Measurements from ENCODE around the gene RNF4. TPM values are rescaled to one million over a fixed set of nuclear protein-coding genes. Genes with fewer than 3 reads are reported as not detected.

RNF4 gene
- total and polyA plus RNA-seq, 3 donors from 2014 or later, result 61.3 to 69.8 (median 68.3) TPM

DNA sequence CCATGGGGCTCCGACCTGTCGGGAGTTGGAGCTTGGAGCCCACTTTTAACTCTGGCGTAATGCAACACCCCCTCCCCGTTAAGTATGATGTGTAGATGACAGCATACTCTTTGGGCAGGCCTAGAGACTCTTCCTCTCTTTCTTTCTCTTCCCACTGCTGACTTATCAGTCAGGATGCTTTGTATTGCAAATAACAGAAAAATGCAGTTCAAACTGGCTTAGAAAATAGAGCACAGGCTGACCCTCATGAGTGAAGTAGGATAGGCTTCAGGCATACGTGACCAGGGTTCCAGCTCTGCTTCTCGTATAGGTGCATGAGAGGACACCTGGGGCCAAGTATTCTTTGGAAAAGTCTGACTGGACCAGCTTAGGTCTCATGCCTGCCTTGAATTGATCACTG, 23.3 kb upstream of the RNF4 start:
- no peaks in the 10 kb centered on the region for H3K27me3 ChIP-seq
- intact Hi-C loops (cut with DNase I; ENCODE audit: low total_unique reads), result no loop called here
- WGBS, 2 donors, result 88 to 92% methylated on average over 6 of the region's 6 CpGs
- no peak overlapping the region for H3K4me3 ChIP-seq
- no peak overlapping the region for H3K27ac ChIP-seq
- TF ChIP-seq, protein P1, sequence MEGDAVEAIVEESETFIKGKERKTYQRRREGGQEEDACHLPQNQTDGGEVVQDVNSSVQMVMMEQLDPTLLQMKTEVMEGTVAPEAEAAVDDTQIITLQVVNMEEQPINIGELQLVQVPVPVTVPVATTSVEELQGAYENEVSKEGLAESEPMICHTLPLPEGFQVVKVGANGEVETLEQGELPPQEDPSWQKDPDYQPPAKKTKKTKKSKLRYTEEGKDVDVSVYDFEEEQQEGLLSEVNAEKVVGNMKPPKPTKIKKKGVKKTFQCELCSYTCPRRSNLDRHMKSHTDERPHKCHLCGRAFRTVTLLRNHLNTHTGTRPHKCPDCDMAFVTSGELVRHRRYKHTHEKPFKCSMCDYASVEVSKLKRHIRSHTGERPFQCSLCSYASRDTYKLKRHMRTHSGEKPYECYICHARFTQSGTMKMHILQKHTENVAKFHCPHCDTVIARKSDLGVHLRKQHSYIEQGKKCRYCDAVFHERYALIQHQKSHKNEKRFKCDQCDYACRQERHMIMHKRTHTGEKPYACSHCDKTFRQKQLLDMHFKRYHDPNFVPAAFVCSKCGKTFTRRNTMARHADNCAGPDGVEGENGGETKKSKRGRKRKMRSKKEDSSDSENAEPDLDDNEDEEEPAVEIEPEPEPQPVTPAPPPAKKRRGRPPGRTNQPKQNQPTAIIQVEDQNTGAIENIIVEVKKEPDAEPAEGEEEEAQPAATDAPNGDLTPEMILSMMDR (IDR thresholded peaks at IDR 0.05), result no peak
- no peak for TF ChIP-seq POLR2A (IDR thresholded peaks at IDR 0.05)
- no peaks in the 10 kb centered on the region for H3K4me1 ChIP-seq
- no peaks in the 10 kb centered on the region for H3K9me3 ChIP-seq
- H3K36me3 ChIP-seq (ENCODE audit: low read depth, missing control alignments), result no peaks in the 10 kb centered on the region
- DNase-seq, result no peak

DNA sequence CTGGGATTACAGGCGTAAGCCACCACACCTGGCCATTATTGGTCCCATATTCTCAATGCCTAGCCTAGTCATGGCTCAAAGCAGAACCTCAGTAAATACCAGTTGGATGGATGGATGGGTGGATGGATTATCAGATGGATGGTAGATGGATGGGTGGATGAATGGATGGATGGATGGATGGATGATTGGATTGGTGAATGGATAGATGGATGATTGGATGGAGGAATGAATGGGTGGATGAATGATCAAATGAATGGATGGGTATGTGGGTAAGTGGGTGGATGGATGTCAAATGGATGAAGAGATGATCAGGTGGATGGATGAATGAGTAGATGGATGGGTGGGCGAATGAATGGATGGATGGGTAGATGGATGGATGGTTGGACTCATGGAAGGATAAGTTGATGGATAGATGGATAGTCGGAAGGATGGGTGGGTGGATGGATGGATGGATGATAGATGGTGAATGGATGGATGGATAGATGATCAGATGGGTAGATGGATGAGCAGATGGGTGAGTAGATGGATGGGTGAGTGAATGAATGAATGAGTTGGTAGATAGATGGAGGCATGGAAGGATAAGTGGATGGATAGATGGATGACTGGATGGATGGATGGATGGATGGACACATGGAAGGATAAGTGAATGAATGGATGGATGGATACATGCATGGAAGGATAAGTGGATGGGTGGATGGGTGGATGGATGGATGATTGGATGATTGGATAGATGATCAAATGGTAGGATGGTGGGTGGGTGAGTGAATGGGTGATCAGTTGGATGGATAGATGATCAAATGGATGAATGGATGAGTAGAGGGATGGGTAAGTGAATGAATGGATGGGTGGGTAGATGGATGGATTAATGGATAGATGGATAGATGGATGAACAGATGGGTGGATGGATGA, 22.0 kb upstream of the RNF4 start:
- H3K27ac ChIP-seq, result no peak overlapping the region
- H3K4me1 ChIP-seq, result no peaks in the 10 kb centered on the region
- WGBS, 2 donors, result 90 to 97% methylated on average over 3 of the region's 3 CpGs

DNA sequence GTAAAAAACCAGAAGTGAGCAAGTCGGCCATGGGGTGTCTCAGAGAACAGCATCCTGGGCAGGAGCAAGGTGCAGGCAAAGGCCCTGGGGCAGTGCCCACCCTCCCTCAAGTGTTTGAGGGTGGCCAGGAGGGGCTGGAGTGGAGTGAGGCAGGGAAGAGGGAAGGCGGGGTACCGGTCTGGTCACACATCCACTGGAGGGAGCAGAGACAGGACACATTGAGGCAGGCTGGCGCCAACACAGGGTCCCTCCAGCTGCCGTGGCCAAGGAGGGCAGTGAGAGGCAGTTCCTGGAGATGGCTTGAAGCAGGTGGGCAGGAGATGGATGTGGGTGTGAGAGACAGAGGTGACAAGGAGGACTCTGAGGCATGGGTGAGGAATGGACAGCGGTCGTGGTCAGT, 20.3 kb upstream of the RNF4 start:
- TF ChIP-seq, protein P1 (IDR thresholded peaks at IDR 0.05), result no peak
- TF ChIP-seq POLR2A (IDR thresholded peaks at IDR 0.05), result no peak
- WGBS, 2 donors, result 91 to 95% methylated on average over 7 of the region's 7 CpGs
- Histone ChIP-seq H3K36me3 (ENCODE audit: low read depth, missing control alignments) (no peaks in the 10 kb centered on the region), H3K4me1 (no peaks in the 10 kb centered on the region), H3K27me3 (no peaks in the 10 kb centered on the region), H3K27ac (no peak overlapping the region), H3K4me3 (no peak overlapping the region), H3K9me3 (no peaks in the 10 kb centered on the region)
- intact Hi-C loops (cut with DNase I; ENCODE audit: low total_unique reads), result no loop called here
- no peak for DNase-seq

More for the DNA sequence above, 22.0 kb upstream of the RNF4 start:
- TF ChIP-seq, protein P1 (IDR thresholded peaks at IDR 0.05), result no peak
- no peak for TF ChIP-seq POLR2A (IDR thresholded peaks at IDR 0.05)
- Histone ChIP-seq H3K4me3 (no peak overlapping the region), H3K27me3 (no peaks in the 10 kb centered on the region), H3K9me3 (no peaks in the 10 kb centered on the region), H3K36me3 (ENCODE audit: low read depth, missing control alignments) (no peaks in the 10 kb centered on the region)
- no peak for DNase-seq
- intact Hi-C loops (cut with DNase I; ENCODE audit: low total_unique reads), result no loop called here

DNA sequence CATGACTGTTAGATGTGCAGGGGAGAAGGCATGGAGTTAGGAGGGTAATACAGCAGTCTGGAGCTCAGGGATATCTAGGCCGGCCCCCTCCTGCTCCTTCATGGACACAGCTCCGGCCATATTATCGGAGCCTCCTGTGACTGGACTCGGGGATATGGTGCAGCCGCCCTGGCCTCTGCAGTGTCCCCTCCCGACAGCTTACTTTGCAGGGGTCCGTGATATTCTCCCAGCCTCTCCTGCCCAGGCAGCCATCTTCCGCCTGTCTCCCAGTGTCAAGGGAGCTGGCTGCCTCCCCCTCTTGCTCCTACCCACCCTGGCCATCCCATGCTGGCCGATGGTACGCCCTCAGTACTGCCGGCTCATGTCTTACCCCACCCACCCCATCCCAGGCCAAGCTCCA, 19.9 kb upstream of the RNF4 start:
- WGBS, 2 donors, result 95 to 96% methylated on average over 8 to 11 of the region's 11 CpGs

More for the DNA sequence above, 19.9 kb upstream of the RNF4 start:
- no peak for TF ChIP-seq POLR2A (IDR thresholded peaks at IDR 0.05)
- TF ChIP-seq, protein P1 (IDR thresholded peaks at IDR 0.05), result no peak
- no peak overlapping the region for H3K27ac ChIP-seq
- H3K4me1 ChIP-seq, result no peaks in the 10 kb centered on the region
- H3K4me3 ChIP-seq, result no peak overlapping the region
- intact Hi-C loops (cut with DNase I; ENCODE audit: low total_unique reads), result no loop called here
- H3K36me3 ChIP-seq (ENCODE audit: low read depth, missing control alignments), result no peaks in the 10 kb centered on the region
- DNase-seq, result no peak
- no peaks in the 10 kb centered on the region for H3K9me3 ChIP-seq
- H3K27me3 ChIP-seq, result no peaks in the 10 kb centered on the region
